IMR-90 (cell line): ENCODE data around the gene C1QTNF3. TPM values are rescaled to one million over a fixed set of nuclear protein-coding genes. Genes with fewer than 3 reads are reported as not detected.

Experiments
- ATAC-seq: fragments of 200-7000 bp; cut with Tn5 transposase; 2 replicates; pipeline ENCODE4 v1.9.1; 2020; ENCODE audit warnings: low read depth, mild to moderate bottlenecking, moderate library complexity
- BruUV-seq: library from RNA; stranded (reverse); fragments of 400-500 nt; replicated peaks from 2 replicates; lab custom pipeline; 2021; lab: Mats Ljungman, UMichigan
- CTCF ChIA-PET: fragments of 300-600 bp; formaldehyde crosslinking; extraction: SDS; loops from one replicate; lab custom pipeline; 2021; ENCODE audit warnings: antibody characterized with exemption; lab: Yijun Ruan, JAX
- POLR2A ChIA-PET: fragments of 300-600 bp; sonication (Branson Sonifier 250); formaldehyde crosslinking; loops from one replicate; lab custom pipeline; 2022; ENCODE audit warnings: antibody characterized with exemption; ENCODE audit not compliant: unreplicated experiment; lab: Charles Lee
- DNase-seq: peaks from one replicate; pipeline ENCODE4 v3.0.0; 2013
- H2AFZ ChIP-seq: replicated peaks from 2 replicates; pipeline ENCODE3; 2013; ENCODE audit warnings: low read length, mild to moderate bottlenecking; ENCODE audit not compliant: poor library complexity
- H2AK5ac ChIP-seq: 2 replicates; pipeline ENCODE4 v1.6.1; 2013; ENCODE audit warnings: low read depth, low read length, inconsistent platforms
- H2AK9ac ChIP-seq: replicated peaks from 2 replicates; pipeline ENCODE3; 2013; ENCODE audit warnings: mild to moderate bottlenecking, low read depth, low read length, moderate library complexity; ENCODE audit not compliant: poor library complexity
- H2BK120ac ChIP-seq: 2 replicates; pipeline ENCODE4 v1.6.1; 2013; ENCODE audit warnings: low read depth, low read length, inconsistent platforms
- H2BK15ac ChIP-seq: 3 replicates; pipeline ENCODE4 v1.6.1; 2013; ENCODE audit warnings: low read depth, low read length, inconsistent platforms
- H2BK20ac ChIP-seq: 2 replicates; pipeline ENCODE4 v1.6.1; 2013; ENCODE audit warnings: low read depth, mild to moderate bottlenecking, inconsistent platforms, low read length, moderate library complexity
- H2BK5ac ChIP-seq: 2 replicates; pipeline ENCODE4 v1.6.1; 2013; ENCODE audit warnings: mild to moderate bottlenecking, low read depth, low read length, inconsistent platforms; ENCODE audit not compliant: poor library complexity, severe bottlenecking
- H3K14ac ChIP-seq: replicated peaks from 2 replicates; pipeline ENCODE4 v1.6.1; 2013; ENCODE audit warnings: low read depth, low read length, inconsistent platforms
- H3K18ac ChIP-seq: 2 replicates; pipeline ENCODE4 v1.6.1; 2013; ENCODE audit warnings: low read depth, low read length, control low read depth
- H3K23ac ChIP-seq: 2 replicates; pipeline ENCODE4 v1.6.1; 2013; ENCODE audit warnings: low read depth, low read length, inconsistent platforms
- H3K27ac ChIP-seq: 2 replicates; pipeline ENCODE4 v1.5.1; 2013; ENCODE audit warnings: mild to moderate bottlenecking, control low read depth, low read length; ENCODE audit not compliant: insufficient read depth
- H3K27me3 ChIP-seq: 2 replicates; pipeline ENCODE4 v1.6.1; 2013; ENCODE audit warnings: low read length; ENCODE audit not compliant: control insufficient read depth, insufficient read depth
- H3K36me3 ChIP-seq: 2 replicates; pipeline ENCODE4 v1.6.1; 2013; ENCODE audit warnings: low read length, mixed read lengths; ENCODE audit not compliant: control insufficient read depth, insufficient read depth
- H3K4ac ChIP-seq: 2 replicates; pipeline ENCODE4 v1.6.1; 2013; ENCODE audit warnings: low read depth, low read length, inconsistent platforms
- H3K4me1 ChIP-seq: 2 replicates; pipeline ENCODE4 v1.6.1; 2013; ENCODE audit warnings: low read length, mixed read lengths; ENCODE audit not compliant: control insufficient read depth, insufficient read depth
- H3K4me2 ChIP-seq: 2 replicates; pipeline ENCODE4 v1.6.1; 2013; ENCODE audit warnings: low read depth, mild to moderate bottlenecking, control low read depth, low read length, moderate library complexity
- H3K4me3 ChIP-seq: 2 replicates; pipeline ENCODE4 v1.5.1; 2013; ENCODE audit warnings: low read depth, mild to moderate bottlenecking, control low read depth, low read length, moderate library complexity; ENCODE audit not compliant: insufficient read depth
- H3K56ac ChIP-seq: 2 replicates; pipeline ENCODE4 v1.6.1; 2013; ENCODE audit warnings: low read length, inconsistent platforms; ENCODE audit not compliant: insufficient read depth; ENCODE audit errors: extremely low read depth
- H3K79me1 ChIP-seq, 2 experiments: 2 replicates each; pipeline ENCODE4 v1.6.1; 2013; ENCODE audit warnings: low read length in 2 of 2, inconsistent platforms in 1 of 2, low read depth in 1 of 2
- H3K9ac ChIP-seq: 2 replicates; pipeline ENCODE4 v1.6.1; 2013; ENCODE audit warnings: low read depth, low read length, control low read depth
- H3K9me1 ChIP-seq: 2 replicates; pipeline ENCODE4 v1.6.1; 2013; ENCODE audit warnings: low read length, inconsistent platforms; ENCODE audit not compliant: insufficient read depth
- H3K9me3 ChIP-seq: 2 replicates; pipeline ENCODE4 v1.6.1; 2013; ENCODE audit warnings: low read length; ENCODE audit not compliant: control insufficient read depth, insufficient read depth
- H4K20me1 ChIP-seq: 2 replicates; pipeline ENCODE4 v1.6.1; 2013; ENCODE audit warnings: low read length, inconsistent platforms; ENCODE audit not compliant: insufficient read depth
- H4K5ac ChIP-seq: 2 replicates; pipeline ENCODE4 v1.6.1; 2013; ENCODE audit warnings: mild to moderate bottlenecking, low read depth, low read length, control low read depth
- H4K8ac ChIP-seq, 2 experiments: 2 replicates each; pipeline ENCODE4 v1.6.1; 2013; ENCODE audit warnings: low read depth in 2 of 2, low read length in 2 of 2, control low read depth in 1 of 2, inconsistent platforms in 1 of 2
- H4K91ac ChIP-seq: 2 replicates; pipeline ENCODE4 v1.6.1; 2013; ENCODE audit warnings: low read depth, low read length, inconsistent platforms; ENCODE audit not compliant: insufficient read depth
- BHLHE40 ChIP-seq: fragments of 150-350 bp; IDR thresholded peaks from 2 replicates; pipeline ENCODE4 v1.6.1; 2016; ENCODE audit warnings: mild to moderate bottlenecking, low read depth, low read length
- MAFK ChIP-seq: IDR thresholded peaks from 2 replicates; pipeline ENCODE4 v1.6.1; 2012; ENCODE audit warnings: low read depth, low read length, improper control_type of control experiment
- NFE2L2 ChIP-seq: fragments of 150-350 bp; IDR thresholded peaks from 2 replicates; pipeline ENCODE4 v1.6.1; 2016; ENCODE audit warnings: low read depth, mild to moderate bottlenecking, low read length
- WGBS, 2 experiments: methylation state at CpG; one replicate each; pipeline versions ENCODE4 v1.1.5 to v1.1.7; 2013; ENCODE audit warnings: missing lambda C conversion rate in 2 of 2; ENCODE audit not compliant: insufficient read length in 1 of 2; ENCODE audit errors: extremely low coverage in 2 of 2; 5-methylcytosine and 5-hydroxymethylcytosine counted together
- dilution Hi-C: fragments of 300-500 bp; cut with HindIII; formaldehyde crosslinking; loops from one replicate; pipeline ENCODE4 v1.14.3; 2018; ENCODE audit warnings: low sequenced_read_pairs; ENCODE audit not compliant: unreplicated experiment
- in situ Hi-C: fragments of 300-500 bp; cut with MboI; formaldehyde crosslinking; loops from 3 replicates; pipeline ENCODE4 v1.14.3; 2019; ENCODE audit warnings: low sequenced_read_pairs, inconsistent platforms, mixed read lengths
- intact Hi-C: fragments of 100-400 bp; cut with micrococcal nuclease; formaldehyde crosslinking; loops from 2 replicates; pipeline ENCODE4 v1.10.0; 2022
- polyA plus RNA-seq, 3 experiments: library from polyadenylated mRNA; depleted of rRNA; stranded (reverse); fragments of >200 nt; gene quantifications; 2 replicates each; pipeline ENCODE4 v1.2.3, GENCODE V29; 2012; ENCODE audit warnings: low replicate concordance in 1 of 3
- total RNA-seq: library from RNA; depleted of rRNA; stranded (reverse); fragments of >200 nt; gene quantifications from 2 replicates; pipeline ENCODE4 v1.2.3, GENCODE V29; 2012

Gene C1QTNF3
- total and polyA plus RNA-seq, 2 of the 4 experiments (the other 2 are of a cell fraction), result 1.0 to 1.4 TPM

DNA sequence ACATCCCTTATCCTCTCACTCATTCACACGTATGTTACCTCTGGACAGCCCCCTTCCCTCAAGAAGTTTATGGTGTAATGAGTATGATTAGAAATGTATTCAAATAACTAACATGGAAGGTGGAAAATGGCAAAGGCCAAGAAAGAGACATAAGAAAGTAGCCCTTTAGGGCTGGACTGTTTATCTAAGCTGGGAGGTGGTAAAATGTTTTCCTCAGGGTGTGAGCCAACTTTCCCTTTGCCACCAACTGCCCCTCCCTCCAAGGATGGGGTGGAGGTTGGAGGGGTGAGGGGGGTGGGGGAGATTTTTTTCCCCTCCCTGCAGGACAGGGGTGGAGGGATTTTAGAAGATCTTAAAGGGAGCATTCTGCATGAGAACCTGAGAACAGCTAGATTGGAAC, 66.7 kb downstream of the C1QTNF3 start:
- Histone ChIP-seq H4K8ac (no peak overlapping the region), H3K4me2 (no peak overlapping the region), H2BK5ac (no peak overlapping the region), H4K5ac (no peak overlapping the region), H3K56ac (no peak overlapping the region), H3K14ac (no peak overlapping the region), H3K9me1 (no peaks in the 10 kb centered on the region), H4K91ac (no peak overlapping the region), H3K27me3 (peaks cover 14% of the 10 kb centered on the region), H3K4me3 (no peak overlapping the region), H3K18ac (no peak overlapping the region), H2BK20ac (no peak overlapping the region), H3K4me1 (peaks cover 3% of the 10 kb centered on the region; the same call in 1 of the 2 replicates), H3K9ac (no peak overlapping the region), H2AK9ac (no peak overlapping the region), H2AK5ac (no peak overlapping the region), H3K79me1 (no peaks in the 10 kb centered on the region), H2BK15ac (no peak overlapping the region), H3K36me3 (no peaks in the 10 kb centered on the region), H3K4ac (no peak overlapping the region), H3K27ac (no peak overlapping the region), H2AFZ (no peak overlapping the region), H4K20me1 (no peaks in the 10 kb centered on the region), H2BK120ac (no peak overlapping the region), H3K9me3 (no peaks in the 10 kb centered on the region), H3K23ac (no peak overlapping the region)
- in situ Hi-C loops (loop anchor here (25.0 kb wide), 1 partner anchor 911 kb away; no protein-coding TSS in a partner anchor), intact Hi-C loops (no loop called here), dilution Hi-C loops (no loop called here)
- no peak for TF ChIP-seq MAFK
- no peak for TF ChIP-seq NFE2L2
- no peak for TF ChIP-seq BHLHE40
- no CpG with 5 or more reads among the region's 1 CpG for WGBS, 2 experiments
- BruUV-seq, result no TSS peak
- ChIA-PET POLR2A (interaction anchor here (0.6 kb wide), 1 partner anchor 29 kb away, joined by 3 read pairs; no protein-coding TSS in a partner anchor), CTCF (interaction anchor here (0.6 kb wide), 1 partner anchor 8 kb away, joined by 3 read pairs; no protein-coding TSS in a partner anchor)
- no peak for DNase-seq
- no peak for ATAC-seq
